ENCODE measurements around the gene ACSL6. TPM values are rescaled to one million over a fixed set of nuclear protein-coding genes. Genes with fewer than 3 reads are reported as not detected.

The ACSL6 gene
- total and polyA plus RNA-seq, 2 donors (not counting 1 experiment from before 2014, with no cell fraction given): 0.02 to 0.33 TPM

- H3K9ac ChIP-seq (ENCODE audit: insufficient read depth, low read length): no peak overlapping the region
- TF ChIP-seq, protein P1, sequence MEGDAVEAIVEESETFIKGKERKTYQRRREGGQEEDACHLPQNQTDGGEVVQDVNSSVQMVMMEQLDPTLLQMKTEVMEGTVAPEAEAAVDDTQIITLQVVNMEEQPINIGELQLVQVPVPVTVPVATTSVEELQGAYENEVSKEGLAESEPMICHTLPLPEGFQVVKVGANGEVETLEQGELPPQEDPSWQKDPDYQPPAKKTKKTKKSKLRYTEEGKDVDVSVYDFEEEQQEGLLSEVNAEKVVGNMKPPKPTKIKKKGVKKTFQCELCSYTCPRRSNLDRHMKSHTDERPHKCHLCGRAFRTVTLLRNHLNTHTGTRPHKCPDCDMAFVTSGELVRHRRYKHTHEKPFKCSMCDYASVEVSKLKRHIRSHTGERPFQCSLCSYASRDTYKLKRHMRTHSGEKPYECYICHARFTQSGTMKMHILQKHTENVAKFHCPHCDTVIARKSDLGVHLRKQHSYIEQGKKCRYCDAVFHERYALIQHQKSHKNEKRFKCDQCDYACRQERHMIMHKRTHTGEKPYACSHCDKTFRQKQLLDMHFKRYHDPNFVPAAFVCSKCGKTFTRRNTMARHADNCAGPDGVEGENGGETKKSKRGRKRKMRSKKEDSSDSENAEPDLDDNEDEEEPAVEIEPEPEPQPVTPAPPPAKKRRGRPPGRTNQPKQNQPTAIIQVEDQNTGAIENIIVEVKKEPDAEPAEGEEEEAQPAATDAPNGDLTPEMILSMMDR (conservative IDR thresholded peaks at IDR 0.05 in 1 of 2, IDR thresholded peaks at IDR 0.05 in 1 of 2; ENCODE audit: low read depth in 1 of 2, low read length in 2 of 2): no peak
- no peak for TF ChIP-seq EZH2 (IDR thresholded peaks at IDR 0.05; ENCODE audit: low read length, missing control alignments)
- no peaks in the 10 kb centered on the region for H3K4me1 ChIP-seq (ENCODE audit: control insufficient read depth, extremely low read depth, insufficient read depth, low read length)
- no peak for DNase-seq (ENCODE audit: low read depth in 2 of 2)
- H3K79me2 ChIP-seq (ENCODE audit: control insufficient read depth, insufficient read depth, low read length): no peaks in the 10 kb centered on the region
- no peak overlapping the region for H3K4me3 ChIP-seq (replicated peaks in 1 of 4; ENCODE audit: control extremely low read depth in 1 of 4, insufficient read depth in 1 of 4, low read depth in 3 of 4, low read length in 4 of 4)
- H4K20me1 ChIP-seq (ENCODE audit: control insufficient read depth, extremely low read depth, insufficient read depth, low read length): no peaks in the 10 kb centered on the region
- H3K9me3 ChIP-seq (ENCODE audit: control insufficient read depth, insufficient read depth, low read depth, low read length): no peaks in the 10 kb centered on the region
- H3K27ac ChIP-seq (ENCODE audit: insufficient read depth, low read length): no peak overlapping the region
- H2AFZ ChIP-seq (ENCODE audit: low read length): no peak overlapping the region
- peaks cover 16% of the 10 kb centered on the region for H3K27me3 ChIP-seq (ENCODE audit: control insufficient read depth, insufficient read depth, low read length)
- no peak overlapping the region for H3K4me2 ChIP-seq (ENCODE audit: extremely low read depth, insufficient read depth, low read length)
- no peaks in the 10 kb centered on the region for H3K36me3 ChIP-seq (ENCODE audit: control insufficient read depth, insufficient read depth, low read length)
These were observed 14.3 kb downstream of the ACSL6 start for GRCh38 chr5:131997026-131997726.

- no peak for TF ChIP-seq EZH2 (IDR thresholded peaks at IDR 0.05; ENCODE audit: low read length, missing control alignments)
- TF ChIP-seq, protein P1 (conservative IDR thresholded peaks at IDR 0.05 in 1 of 2, IDR thresholded peaks at IDR 0.05 in 1 of 2; ENCODE audit: low read depth in 1 of 2, low read length in 2 of 2): no peak
- Histone ChIP-seq H3K9me3 (ENCODE audit: control insufficient read depth, insufficient read depth, low read depth, low read length) (no peaks in the 10 kb centered on the region), H3K4me3 (replicated peaks in 1 of 4; ENCODE audit: control extremely low read depth in 1 of 4, insufficient read depth in 1 of 4, low read depth in 3 of 4, low read length in 4 of 4) (no peak overlapping the region), H3K27ac (ENCODE audit: insufficient read depth, low read length) (no peak overlapping the region), H3K4me1 (ENCODE audit: control insufficient read depth, extremely low read depth, insufficient read depth, low read length) (no peaks in the 10 kb centered on the region), H2AFZ (ENCODE audit: low read length) (no peak overlapping the region), H3K79me2 (ENCODE audit: control insufficient read depth, insufficient read depth, low read length) (no peaks in the 10 kb centered on the region), H3K27me3 (ENCODE audit: control insufficient read depth, insufficient read depth, low read length) (peaks cover 19% of the 10 kb centered on the region), H3K9ac (ENCODE audit: insufficient read depth, low read length) (no peak overlapping the region), H3K4me2 (ENCODE audit: extremely low read depth, insufficient read depth, low read length) (no peak overlapping the region), H4K20me1 (ENCODE audit: control insufficient read depth, extremely low read depth, insufficient read depth, low read length) (no peaks in the 10 kb centered on the region), H3K36me3 (ENCODE audit: control insufficient read depth, insufficient read depth, low read length) (no peaks in the 10 kb centered on the region)
- no peak for DNase-seq (ENCODE audit: low read depth in 2 of 2)
These were observed 15.0 kb downstream of the ACSL6 start for GRCh38 chr5:131996210-131997025.

GRCh38 chr5:131994533-131995226 lies 16.8 kb downstream of the ACSL6 start:
- H3K4me2 ChIP-seq (ENCODE audit: extremely low read depth, insufficient read depth, low read length): no peak overlapping the region
- no peak for TF ChIP-seq EZH2 (IDR thresholded peaks at IDR 0.05; ENCODE audit: low read length, missing control alignments)
- TF ChIP-seq, protein P1 (conservative IDR thresholded peaks at IDR 0.05 in 1 of 2, IDR thresholded peaks at IDR 0.05 in 1 of 2; ENCODE audit: low read depth in 1 of 2, low read length in 2 of 2): no peak
- no peaks in the 10 kb centered on the region for H3K36me3 ChIP-seq (ENCODE audit: control insufficient read depth, insufficient read depth, low read length)

More at GRCh38 chr5:131994533-131995226, 16.8 kb downstream of the ACSL6 start:
- H3K79me2 ChIP-seq (ENCODE audit: control insufficient read depth, insufficient read depth, low read length): no peaks in the 10 kb centered on the region
- no peaks in the 10 kb centered on the region for H4K20me1 ChIP-seq (ENCODE audit: control insufficient read depth, extremely low read depth, insufficient read depth, low read length)
- no peak overlapping the region for H3K9ac ChIP-seq (ENCODE audit: insufficient read depth, low read length)
- H3K4me3 ChIP-seq (replicated peaks in 1 of 4; ENCODE audit: control extremely low read depth in 1 of 4, insufficient read depth in 1 of 4, low read depth in 3 of 4, low read length in 4 of 4): no peak overlapping the region
- peaks cover 19% of the 10 kb centered on the region for H3K27me3 ChIP-seq (ENCODE audit: control insufficient read depth, insufficient read depth, low read length)
- DNase-seq (ENCODE audit: low read depth in 2 of 2): no peak
- no peaks in the 10 kb centered on the region for H3K4me1 ChIP-seq (ENCODE audit: control insufficient read depth, extremely low read depth, insufficient read depth, low read length)
- H3K27ac ChIP-seq (ENCODE audit: insufficient read depth, low read length): no peak overlapping the region
- no peaks in the 10 kb centered on the region for H3K9me3 ChIP-seq (ENCODE audit: control insufficient read depth, insufficient read depth, low read depth, low read length)
- no peak overlapping the region for H2AFZ ChIP-seq (ENCODE audit: low read length)
